ENCODE results near the gene ATPAF2. TPM values are rescaled to one million over a fixed set of nuclear protein-coding genes. Genes with fewer than 3 reads are reported as not detected.

ATPAF2 gene
- total RNA-seq, 1 donor = 17.8 TPM

GRCh38 chr17:17994271-17995069, 44.5 kb downstream of the ATPAF2 start:
- H3K4me3 ChIP-seq (ENCODE audit: low read depth, low read length) = no peak overlapping the region
- DNase-seq (ENCODE audit: low read depth) = peak; percentile 27
- peak; percentile 38 for TF ChIP-seq CTCF (IDR thresholded peaks at IDR 0.05; ENCODE audit: insufficient read depth, low read length)

GRCh38 chr17:17993852-17994251, 45.1 kb downstream of the ATPAF2 start:
- no peak for TF ChIP-seq CTCF (IDR thresholded peaks at IDR 0.05; ENCODE audit: insufficient read depth, low read length)
- H3K4me3 ChIP-seq (ENCODE audit: low read depth, low read length) = no peak overlapping the region
- no peak for DNase-seq (ENCODE audit: low read depth)

GRCh38 chr17:17993366-17993765, 45.6 kb downstream of the ATPAF2 start:
- TF ChIP-seq CTCF (IDR thresholded peaks at IDR 0.05; ENCODE audit: insufficient read depth, low read length) = no peak
- H3K4me3 ChIP-seq (ENCODE audit: low read depth, low read length) = no peak overlapping the region
- no peak for DNase-seq (ENCODE audit: low read depth)

GRCh38 chr17:17990282-17990681, 48.7 kb downstream of the ATPAF2 start:
- no peak for TF ChIP-seq CTCF (IDR thresholded peaks at IDR 0.05; ENCODE audit: insufficient read depth, low read length)
- H3K4me3 ChIP-seq (ENCODE audit: low read depth, low read length) = no peak overlapping the region
- no peak for DNase-seq (ENCODE audit: low read depth)

GRCh38 chr17:17989618-17990017, 49.4 kb downstream of the ATPAF2 start:
- no peak overlapping the region for H3K4me3 ChIP-seq (ENCODE audit: low read depth, low read length)
- no peak for DNase-seq (ENCODE audit: low read depth)
- TF ChIP-seq CTCF (IDR thresholded peaks at IDR 0.05; ENCODE audit: insufficient read depth, low read length) = no peak

- no peak for TF ChIP-seq CTCF (IDR thresholded peaks at IDR 0.05; ENCODE audit: insufficient read depth, low read length)
- no peak for DNase-seq (ENCODE audit: low read depth)
- no peak overlapping the region for H3K4me3 ChIP-seq (ENCODE audit: low read depth, low read length)
Observed at GRCh38 chr17:17989081-17989480, 49.9 kb downstream of the ATPAF2 start.

Data from fibroblast of the aortic adventitia (primary cell).